Measurements from ENCODE around the gene SLC6A20. TPM values are rescaled to one million over a fixed set of nuclear protein-coding genes. Genes with fewer than 3 reads are reported as not detected.

The SLC6A20 gene
- total RNA-seq, 1 experiment from 2014 or later: 0.89 TPM

DNA sequence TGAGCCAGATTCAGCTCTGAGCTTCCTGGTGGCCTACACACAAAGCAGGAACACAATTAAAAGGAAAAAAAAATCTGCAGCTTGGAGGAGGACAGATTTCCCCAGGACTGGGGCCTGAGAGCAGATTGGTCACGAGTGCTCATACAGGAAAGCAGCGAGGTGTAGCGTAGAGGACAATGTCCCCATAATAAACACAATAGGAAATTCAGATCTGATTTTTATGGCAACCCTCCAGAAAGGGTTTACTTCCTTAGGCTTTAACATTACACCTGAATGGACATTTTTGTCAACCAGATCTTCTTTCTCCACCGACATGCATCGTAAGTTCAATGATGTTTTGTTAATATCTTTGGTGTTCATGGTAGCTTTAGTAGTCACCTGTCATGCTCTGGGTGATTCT lies 23.3 kb downstream of the SLC6A20 start:
- H3K79me2 ChIP-seq (ENCODE audit: insufficient read depth, low read length): no peaks in the 10 kb centered on the region
- H3K36me3 ChIP-seq (ENCODE audit: control insufficient read depth in 1 of 2, insufficient read depth in 2 of 2, low read length in 2 of 2): no peaks in the 10 kb centered on the region
- intact Hi-C loops (cut with micrococcal nuclease): no loop called here
- ChIA-PET POLR2A (no interaction called here), RAD21 (ENCODE audit: low non-redundant PET in 1 of 2, low total read pairs in 2 of 2, uncharacterized antibody in 2 of 2, unreplicated experiment in 2 of 2) (no interaction called here), CTCF (interaction anchor here (1.3 kb wide), 1 partner anchor 166 kb away, joined by 3 read pairs; no protein-coding TSS in a partner anchor)
- H3K9me2 ChIP-seq (ENCODE audit: insufficient read depth): no peaks in the 10 kb centered on the region
- no peak overlapping the region for H3K4me2 ChIP-seq (ENCODE audit: low read length)
- no peak overlapping the region for H3K9ac ChIP-seq (ENCODE audit: low read length)
- no peak for TF ChIP-seq FOSL1 (IDR thresholded peaks at IDR 0.05; ENCODE audit: low read depth)
- TF ChIP-seq, protein P1, sequence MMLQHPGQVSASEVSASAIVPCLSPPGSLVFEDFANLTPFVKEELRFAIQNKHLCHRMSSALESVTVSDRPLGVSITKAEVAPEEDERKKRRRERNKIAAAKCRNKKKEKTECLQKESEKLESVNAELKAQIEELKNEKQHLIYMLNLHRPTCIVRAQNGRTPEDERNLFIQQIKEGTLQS (IDR thresholded peaks at IDR 0.05): no peak
- TF ChIP-seq SP1 (IDR thresholded peaks at IDR 0.05; ENCODE audit: low read depth): no peak
- TF ChIP-seq EZH2 (IDR thresholded peaks at IDR 0.05): no peak
- no peak for TF ChIP-seq YY1 (IDR thresholded peaks at IDR 0.05; ENCODE audit: extremely low read depth, insufficient replicate concordance, low read depth, low read length)
- TF ChIP-seq RAD21 (IDR thresholded peaks at IDR 0.05; ENCODE audit: low read depth): no peak
- no peak for TF ChIP-seq POLR2AphosphoS5 (IDR thresholded peaks at IDR 0.05; ENCODE audit: low read depth, low read length)
- no peak for TF ChIP-seq EGR1 (IDR thresholded peaks at IDR 0.05; ENCODE audit: low read depth)
- no peak for TF ChIP-seq SIN3A (IDR thresholded peaks at IDR 0.05; ENCODE audit: low read depth)
- no peak for TF ChIP-seq JUND (IDR thresholded peaks at IDR 0.05)
- no peak for TF ChIP-seq SRF (IDR thresholded peaks at IDR 0.05; ENCODE audit: low read depth)
- TF ChIP-seq TCF7L2 (IDR thresholded peaks at IDR 0.05; ENCODE audit: borderline replicate concordance, extremely low read depth, insufficient read depth, insufficient read length): no peak
- TF ChIP-seq, protein P2, sequence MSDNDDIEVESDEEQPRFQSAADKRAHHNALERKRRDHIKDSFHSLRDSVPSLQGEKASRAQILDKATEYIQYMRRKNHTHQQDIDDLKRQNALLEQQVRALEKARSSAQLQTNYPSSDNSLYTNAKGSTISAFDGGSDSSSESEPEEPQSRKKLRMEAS (IDR thresholded peaks at IDR 0.05): no peak
- TF ChIP-seq, protein P3, sequence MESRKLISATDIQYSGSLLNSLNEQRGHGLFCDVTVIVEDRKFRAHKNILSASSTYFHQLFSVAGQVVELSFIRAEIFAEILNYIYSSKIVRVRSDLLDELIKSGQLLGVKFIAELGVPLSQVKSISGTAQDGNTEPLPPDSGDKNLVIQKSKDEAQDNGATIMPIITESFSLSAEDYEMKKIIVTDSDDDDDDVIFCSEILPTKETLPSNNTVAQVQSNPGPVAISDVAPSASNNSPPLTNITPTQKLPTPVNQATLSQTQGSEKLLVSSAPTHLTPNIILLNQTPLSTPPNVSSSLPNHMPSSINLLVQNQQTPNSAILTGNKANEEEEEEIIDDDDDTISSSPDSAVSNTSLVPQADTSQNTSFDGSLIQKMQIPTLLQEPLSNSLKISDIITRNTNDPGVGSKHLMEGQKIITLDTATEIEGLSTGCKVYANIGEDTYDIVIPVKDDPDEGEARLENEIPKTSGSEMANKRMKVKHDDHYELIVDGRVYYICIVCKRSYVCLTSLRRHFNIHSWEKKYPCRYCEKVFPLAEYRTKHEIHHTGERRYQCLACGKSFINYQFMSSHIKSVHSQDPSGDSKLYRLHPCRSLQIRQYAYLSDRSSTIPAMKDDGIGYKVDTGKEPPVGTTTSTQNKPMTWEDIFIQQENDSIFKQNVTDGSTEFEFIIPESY (IDR thresholded peaks at IDR 0.05; ENCODE audit: extremely low read depth, insufficient replicate concordance, low read length): no peak
- peaks cover 7 to 9% of the 10 kb centered on the region in 2 experiments; a peak in 3 of 4 replicates for H3K4me1 ChIP-seq (ENCODE audit: control insufficient read depth in 1 of 2, insufficient read depth in 2 of 2, low read length in 2 of 2)
- H4K20me1 ChIP-seq (ENCODE audit: insufficient read depth): no peaks in the 10 kb centered on the region
- H2AFZ ChIP-seq (ENCODE audit: low read depth, low read length, poor library complexity, severe bottlenecking): no peak overlapping the region
- DNase-seq (ENCODE audit: low read depth, low spot score) (no peak), ATAC-seq (no peak)
- H3K27me3 ChIP-seq (ENCODE audit: insufficient read depth, low read length): no peaks in the 10 kb centered on the region
- BruUV-seq (replicated peaks): no TSS peak
- H3K9me3 ChIP-seq (ENCODE audit: control insufficient read depth in 1 of 2, insufficient read depth in 1 of 2, low read depth in 1 of 2, low read length in 2 of 2): no peaks in the 10 kb centered on the region
- no peak overlapping the region for H3K4me3 ChIP-seq (replicated peaks in 1 of 2; ENCODE audit: low read depth in 1 of 2, low read length in 2 of 2)
- no peak overlapping the region for H3K27ac ChIP-seq (ENCODE audit: low read depth, low read length)
